GM21717 (cell line): ENCODE results near the gene CKLF.

Source experiments
- ATAC-seq: cut with Tn5 transposase; IDR thresholded peaks from one replicate; pipeline ENCODE4 v1.9.1; 2021; ENCODE audit warnings: mild to moderate bottlenecking, moderate library complexity; ENCODE audit not compliant: unreplicated experiment

The CKLF gene

GRCh38 chr16:66568355-66568754, 16.0 kb downstream of the CKLF start:
- ATAC-seq = no peak

- no peak for ATAC-seq
These were observed 16.8 kb downstream of the CKLF start for GRCh38 chr16:66569131-66569530.

GRCh38 chr16:66569827-66570405, 17.5 kb downstream of the CKLF start:
- no peak for ATAC-seq

GRCh38 chr16:66572356-66572755, 20.0 kb downstream of the CKLF start:
- ATAC-seq = no peak

- no peak for ATAC-seq
These were observed 21.7 kb downstream of the CKLF start for GRCh38 chr16:66574081-66574480.

GRCh38 chr16:66574531-66574930, 22.2 kb downstream of the CKLF start:
- ATAC-seq = no peak

GRCh38 chr16:66575060-66575459, 22.7 kb downstream of the CKLF start:
- ATAC-seq = no peak

GRCh38 chr16:66576296-66576695, 23.9 kb downstream of the CKLF start:
- no peak for ATAC-seq

- ATAC-seq = no peak
These were observed 26.5 kb downstream of the CKLF start, which contains the start of gene CMTM2 for GRCh38 chr16:66578651-66579531. Gene CMTM2 (plus strand): TSS chr16:66579463. CDS start chr16:66579608, 145 bp downstream.

GRCh38 chr16:66580605-66581209, 28.3 kb downstream of the CKLF start:
- ATAC-seq = no peak

- no peak for ATAC-seq
These were observed 29.0 kb downstream of the CKLF start for GRCh38 chr16:66581246-66581952.

GRCh38 chr16:66585481-66586239, 33.3 kb downstream of the CKLF start:
- ATAC-seq = no peak

- ATAC-seq = no peak
These were observed 35.7 kb downstream of the CKLF start for GRCh38 chr16:66587881-66588600.

- ATAC-seq = no peak
These were observed 36.8 kb downstream of the CKLF start for GRCh38 chr16:66588981-66589713.

- no peak for ATAC-seq
These were observed 37.9 kb downstream of the CKLF start for GRCh38 chr16:66590322-66590721.

GRCh38 chr16:66591018-66591417, 38.6 kb downstream of the CKLF start:
- no peak for ATAC-seq

GRCh38 chr16:66592241-66592640, 39.9 kb downstream of the CKLF start:
- ATAC-seq = no peak

- no peak for ATAC-seq
These were observed 40.4 kb downstream of the CKLF start for GRCh38 chr16:66592814-66593213.

- no peak for ATAC-seq
These were observed 42.4 kb downstream of the CKLF start for GRCh38 chr16:66594739-66595138.
